ENCODE measurements around the gene NDUFB4.

Gene NDUFB4

GRCh38 chr3:120640231-120640630 is 44.1 kb downstream of the NDUFB4 start:
- no peak for DNase-seq

- DNase-seq, result no peak
Observed at GRCh38 chr3:120641696-120642246, 45.6 kb downstream of the NDUFB4 start.

DNA sequence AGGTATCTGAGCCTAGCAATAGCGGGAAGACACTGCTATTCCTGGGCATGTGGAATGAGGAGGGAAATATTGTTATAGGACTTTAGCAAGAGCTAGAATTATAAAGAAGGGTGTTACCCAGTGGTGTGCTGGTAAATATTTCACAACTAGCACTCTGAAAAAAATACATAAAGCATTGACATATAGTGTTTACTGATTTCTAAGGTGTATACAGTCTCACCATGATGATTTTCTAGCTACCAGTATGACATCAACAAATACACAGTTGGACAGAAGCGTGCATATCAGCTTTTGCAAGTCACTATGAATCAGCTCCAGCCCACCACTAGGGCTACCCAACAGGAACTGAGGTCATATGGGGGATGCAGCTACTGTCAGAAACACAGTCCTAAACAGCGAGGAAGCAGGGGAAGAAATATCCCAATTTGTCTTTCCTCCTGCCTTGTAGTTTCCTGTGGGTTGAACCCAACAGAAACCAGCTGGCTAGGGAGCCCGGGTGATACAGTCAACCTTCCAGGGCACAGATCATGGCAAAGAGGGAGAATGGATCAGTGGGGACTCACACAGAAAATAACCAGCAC is 46.3 kb downstream of the NDUFB4 start:
- DNase-seq, result no peak

- DNase-seq, result no peak
Observed at GRCh38 chr3:120645083-120645845, 49.1 kb downstream of the NDUFB4 start.

DNA sequence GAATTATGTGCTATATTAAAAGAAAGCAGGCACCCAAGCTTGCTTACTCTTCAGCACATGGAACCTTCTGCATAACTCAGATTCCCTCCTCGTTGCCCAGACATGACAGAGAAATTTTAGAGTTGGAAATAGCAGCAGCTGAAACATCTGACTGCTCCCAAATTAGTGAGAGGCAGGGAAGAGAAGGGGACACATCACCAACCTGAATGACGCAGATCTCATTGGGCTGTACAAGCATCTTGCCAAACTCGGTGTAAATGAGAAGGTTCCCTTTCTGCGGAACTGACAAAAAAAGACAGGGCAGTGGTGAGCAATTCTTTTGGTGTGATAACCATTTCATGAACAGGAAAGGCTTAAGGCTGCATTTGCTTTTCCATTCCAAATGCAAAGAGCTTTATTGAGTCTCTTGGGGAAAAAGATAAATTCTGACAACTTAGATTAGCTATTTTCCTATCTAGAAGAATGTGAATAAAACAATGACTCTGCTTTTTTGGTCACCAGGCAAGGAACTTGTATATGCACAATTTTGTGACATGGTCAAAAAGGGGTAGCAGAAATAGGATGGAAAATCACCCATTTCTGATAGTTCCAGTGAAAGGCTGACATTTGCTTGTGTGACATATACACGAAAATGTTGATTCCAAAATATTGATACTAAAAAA is 50.8 kb downstream of the NDUFB4 start:
- no peak for DNase-seq

DNA sequence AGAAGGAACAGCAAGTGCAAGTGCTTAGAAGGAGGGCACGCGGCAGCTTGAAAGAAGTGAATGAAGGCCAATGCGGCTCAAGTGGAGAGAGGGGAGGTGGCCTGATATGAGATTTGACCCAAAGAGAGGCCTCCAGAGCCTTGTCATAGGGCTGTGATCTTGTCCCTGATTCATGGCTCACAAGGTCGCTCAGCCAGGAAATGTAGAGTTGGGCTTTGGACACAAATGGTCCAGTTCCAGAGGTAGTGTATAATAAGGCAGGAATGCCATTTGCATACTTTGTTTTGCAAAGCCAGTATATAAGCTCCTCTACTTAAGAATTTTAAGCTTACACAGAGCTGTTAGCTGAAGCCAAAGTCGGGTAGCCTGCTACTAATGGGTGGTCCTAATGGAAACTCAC is 52.2 kb downstream of the NDUFB4 start:
- DNase-seq, result no peak

GRCh38 chr3:120649830-120650233 is 53.7 kb downstream of the NDUFB4 start:
- DNase-seq, result no peak

DNA sequence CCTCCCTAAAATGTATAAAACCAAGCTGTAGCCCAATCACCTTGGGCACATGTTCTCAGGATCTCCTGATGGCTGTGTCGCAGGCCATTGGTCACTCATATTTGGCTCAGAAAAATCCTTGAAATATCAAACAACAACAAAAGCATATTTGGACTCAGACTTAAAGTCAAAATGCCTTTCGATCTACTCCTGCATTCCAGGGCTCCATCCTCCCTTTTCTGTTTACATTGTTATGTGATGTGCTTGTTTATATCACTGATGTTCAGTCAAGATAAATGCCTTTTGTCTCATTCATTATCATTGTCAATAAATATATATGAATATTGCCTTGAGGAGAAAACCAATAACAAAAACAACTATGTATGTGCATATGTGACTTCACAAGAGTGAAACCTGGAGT is 54.2 kb downstream of the NDUFB4 start:
- no peak for DNase-seq
